Fibroblast of pulmonary artery (primary cell): ENCODE results near the gene NXPH2.

ENCODE experiments used
- DNase-seq: peaks from one replicate; pipeline ENCODE4 v3.0.0-alpha.2; 2010; ENCODE audit warnings: low read depth
- H3K4me3 ChIP-seq: replicated peaks from 2 replicates; pipeline ENCODE4 v1.5.1; 2011; ENCODE audit warnings: low read depth, mild to moderate bottlenecking, control low read depth, low read length, moderate library complexity
- TF ChIP-seq, protein P1 (sequence below): IDR thresholded peaks from 2 replicates; pipeline ENCODE4 v1.5.1; 2011; ENCODE audit warnings: mild to moderate bottlenecking, control low read depth, low read length, inconsistent platforms; ENCODE audit errors: missing control alignments

Gene NXPH2

DNA sequence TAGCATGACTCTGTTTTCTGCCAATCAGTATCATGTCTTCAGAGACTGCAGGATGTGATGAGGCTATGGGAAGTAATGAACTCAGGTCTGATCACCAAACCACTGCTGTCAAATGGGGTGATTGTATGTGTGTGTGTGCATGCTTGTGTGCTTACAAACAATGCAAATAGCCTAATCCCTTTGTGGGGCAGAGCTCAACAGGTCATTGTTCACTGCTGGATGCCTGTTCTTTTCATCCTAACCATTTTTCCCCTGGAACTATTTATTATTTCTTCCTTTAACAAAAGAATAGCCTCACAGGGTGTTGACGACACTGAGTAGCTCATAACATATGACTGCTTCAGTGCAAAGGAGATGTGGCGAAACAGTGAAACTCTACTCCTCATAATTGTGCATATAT, 55.9 kb downstream of the NXPH2 start:
- no peak for DNase-seq
- TF ChIP-seq, protein P1, sequence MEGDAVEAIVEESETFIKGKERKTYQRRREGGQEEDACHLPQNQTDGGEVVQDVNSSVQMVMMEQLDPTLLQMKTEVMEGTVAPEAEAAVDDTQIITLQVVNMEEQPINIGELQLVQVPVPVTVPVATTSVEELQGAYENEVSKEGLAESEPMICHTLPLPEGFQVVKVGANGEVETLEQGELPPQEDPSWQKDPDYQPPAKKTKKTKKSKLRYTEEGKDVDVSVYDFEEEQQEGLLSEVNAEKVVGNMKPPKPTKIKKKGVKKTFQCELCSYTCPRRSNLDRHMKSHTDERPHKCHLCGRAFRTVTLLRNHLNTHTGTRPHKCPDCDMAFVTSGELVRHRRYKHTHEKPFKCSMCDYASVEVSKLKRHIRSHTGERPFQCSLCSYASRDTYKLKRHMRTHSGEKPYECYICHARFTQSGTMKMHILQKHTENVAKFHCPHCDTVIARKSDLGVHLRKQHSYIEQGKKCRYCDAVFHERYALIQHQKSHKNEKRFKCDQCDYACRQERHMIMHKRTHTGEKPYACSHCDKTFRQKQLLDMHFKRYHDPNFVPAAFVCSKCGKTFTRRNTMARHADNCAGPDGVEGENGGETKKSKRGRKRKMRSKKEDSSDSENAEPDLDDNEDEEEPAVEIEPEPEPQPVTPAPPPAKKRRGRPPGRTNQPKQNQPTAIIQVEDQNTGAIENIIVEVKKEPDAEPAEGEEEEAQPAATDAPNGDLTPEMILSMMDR: no peak
- no peak overlapping the region for H3K4me3 ChIP-seq

DNA sequence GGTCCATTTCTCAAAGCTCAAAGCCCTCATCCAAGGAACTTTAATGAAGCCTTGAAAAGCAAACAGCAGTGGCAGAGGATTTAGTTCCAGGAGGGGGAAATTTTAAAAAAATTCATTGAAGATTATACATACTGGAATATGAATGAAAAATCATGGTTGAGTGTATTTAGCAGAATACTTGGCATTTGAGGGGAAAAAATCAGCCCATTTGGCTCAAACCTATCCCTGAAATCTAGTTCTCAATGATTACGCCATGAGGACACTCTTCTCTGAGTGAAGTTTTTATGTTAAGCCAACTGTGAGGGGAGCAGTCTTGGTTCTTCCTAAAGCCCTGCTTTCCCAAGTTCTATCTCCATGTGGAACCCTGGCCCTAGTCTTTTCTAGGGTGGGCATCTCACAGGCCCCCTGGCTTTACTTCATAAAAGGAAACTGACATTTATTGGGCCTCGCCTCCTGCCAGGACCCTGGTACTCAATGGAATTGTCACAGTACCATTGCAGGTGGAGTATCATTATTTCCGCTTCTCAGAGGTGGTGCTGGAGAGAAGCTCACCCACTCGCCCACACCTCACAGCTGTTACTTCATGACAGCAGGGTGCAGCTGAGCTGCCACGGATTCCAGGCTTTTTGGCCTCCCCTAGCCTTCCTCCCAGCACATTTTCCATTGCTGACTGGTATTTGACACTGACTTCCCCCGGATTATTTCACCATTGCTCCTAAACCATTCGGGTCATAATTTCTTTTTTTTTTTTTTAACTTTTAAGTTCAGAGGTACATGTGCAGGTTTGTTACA, 56.8 kb downstream of the NXPH2 start:
- no peak overlapping the region for H3K4me3 ChIP-seq
- DNase-seq: no peak
- TF ChIP-seq, protein P1: no peak

DNA sequence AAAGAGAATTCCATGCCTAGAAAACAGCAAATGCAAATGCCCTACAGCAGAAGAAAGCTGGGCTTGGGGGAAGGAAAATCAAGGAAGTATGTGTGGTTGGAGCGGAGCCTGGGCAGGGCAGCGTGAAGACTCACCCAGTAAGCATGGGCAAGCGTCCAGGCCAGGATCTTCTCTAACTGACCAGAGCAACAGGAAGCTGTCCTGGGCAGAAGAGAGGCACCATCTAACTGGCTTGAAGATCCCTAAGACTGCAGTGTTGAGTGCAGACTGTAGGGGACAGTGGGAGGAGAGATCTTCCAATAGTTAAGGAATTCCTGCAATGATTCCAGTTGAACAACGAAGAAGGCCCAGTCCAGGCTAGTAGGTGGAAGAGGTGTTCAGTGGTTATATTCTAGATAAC, 57.9 kb downstream of the NXPH2 start:
- DNase-seq: no peak
- TF ChIP-seq, protein P1: no peak
- H3K4me3 ChIP-seq: no peak overlapping the region

GRCh38 chr2:138720035-138720838, 60.0 kb downstream of the NXPH2 start:
- H3K4me3 ChIP-seq: no peak overlapping the region
- TF ChIP-seq, protein P1: no peak
- DNase-seq: no peak

DNA sequence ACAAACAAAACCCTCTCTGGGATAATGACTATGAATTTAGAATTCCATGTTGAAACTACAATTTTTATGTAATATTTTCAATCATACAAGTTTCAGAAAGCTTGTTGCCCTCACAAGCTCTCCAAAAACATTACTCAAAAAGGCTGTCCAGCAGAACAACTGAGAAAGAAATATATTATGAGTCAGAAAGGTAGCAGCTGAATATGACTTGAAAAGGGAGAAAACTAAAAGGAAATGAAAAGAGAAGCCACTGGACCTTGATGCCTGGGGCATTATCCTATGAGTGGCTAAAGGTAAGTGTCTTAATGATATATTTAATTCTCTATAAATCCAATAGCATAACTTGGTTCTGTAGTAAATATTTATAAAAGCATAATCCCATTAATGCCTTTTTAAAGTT, 61.8 kb downstream of the NXPH2 start:
- H3K4me3 ChIP-seq: no peak overlapping the region
- DNase-seq: no peak
- TF ChIP-seq, protein P1: no peak

DNA sequence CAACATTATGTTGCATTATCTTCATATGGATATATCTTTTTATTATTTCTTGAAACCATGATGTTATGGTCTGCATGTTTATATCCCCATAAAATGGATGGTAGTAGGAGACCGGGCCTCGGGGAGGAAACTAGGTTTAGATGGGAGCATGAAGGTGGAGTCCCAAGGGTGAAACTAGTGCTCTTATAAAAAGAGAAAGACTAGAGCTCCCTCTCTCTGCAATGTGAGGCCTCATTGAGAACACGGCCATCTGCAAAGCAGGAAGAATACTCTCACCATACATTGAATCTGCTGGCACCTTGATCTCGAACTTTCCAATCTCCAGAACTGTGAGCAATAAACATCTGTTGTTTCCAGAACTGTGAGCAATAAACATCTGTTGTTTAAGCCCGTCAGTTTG, 64.0 kb downstream of the NXPH2 start:
- TF ChIP-seq, protein P1: no peak
- no peak for DNase-seq

More for the DNA sequence above, 64.0 kb downstream of the NXPH2 start:
- no peak overlapping the region for H3K4me3 ChIP-seq
